ENCODE measurements around the gene CST3. TPM values are rescaled to one million over a fixed set of nuclear protein-coding genes. Genes with fewer than 3 reads are reported as not detected.

CST3 gene
- polyA plus RNA-seq, 1 donor from 2014 or later: 54.6 TPM

DNA sequence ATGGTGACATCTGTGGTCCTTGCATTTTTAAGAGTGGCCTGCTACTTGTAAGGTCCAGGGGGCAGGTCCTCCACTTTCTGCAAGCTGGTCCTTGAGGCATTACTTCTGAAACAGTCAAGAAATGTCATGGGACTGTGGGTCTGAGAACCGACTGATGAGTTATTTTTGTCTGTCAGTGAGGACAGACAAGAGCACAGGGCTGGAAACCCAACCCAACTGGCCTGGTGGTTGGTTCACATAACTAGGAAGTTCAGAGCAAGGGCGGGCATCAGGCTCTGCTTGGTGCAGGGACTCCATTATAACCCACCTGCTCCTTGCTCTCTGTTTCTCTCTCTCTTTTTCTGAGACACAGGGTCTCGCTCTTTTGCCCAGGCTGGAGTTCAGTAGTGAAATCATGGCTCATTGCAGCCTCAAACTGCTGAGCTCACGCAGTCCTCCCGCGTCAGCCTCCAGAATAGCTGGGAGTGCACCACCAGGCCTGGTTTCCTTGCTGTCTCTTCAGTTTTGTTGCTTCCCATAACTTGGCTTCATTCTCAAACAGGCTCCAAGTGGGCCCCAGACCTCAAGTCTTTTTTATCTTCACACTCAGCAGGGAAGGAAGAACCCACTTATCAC lies 9.2 kb downstream of the CST3 start:
- H3K4me2 ChIP-seq (ENCODE audit: low read length): no peak overlapping the region
- no peaks in the 10 kb centered on the region for H3K9me3 ChIP-seq (ENCODE audit: low read length)
- no peaks in the 10 kb centered on the region for H4K20me1 ChIP-seq (ENCODE audit: insufficient read depth)
- no peaks in the 10 kb centered on the region for H3K36me3 ChIP-seq (ENCODE audit: insufficient read depth, low read length)
- H3F3A ChIP-seq (ENCODE audit: insufficient read depth, low read length, poor library complexity, severe bottlenecking): no peaks in the 10 kb centered on the region
- no peak overlapping the region for H3K4me3 ChIP-seq (ENCODE audit: low read length)
- H3K27me3 ChIP-seq (ENCODE audit: insufficient read depth, low read depth, low read length): no peaks in the 10 kb centered on the region
- H3K27ac ChIP-seq (ENCODE audit: low read length): no peak overlapping the region
- no peak for TF ChIP-seq TAF1 (IDR thresholded peaks at IDR 0.05; ENCODE audit: low read depth)
- TF ChIP-seq, protein P1, sequence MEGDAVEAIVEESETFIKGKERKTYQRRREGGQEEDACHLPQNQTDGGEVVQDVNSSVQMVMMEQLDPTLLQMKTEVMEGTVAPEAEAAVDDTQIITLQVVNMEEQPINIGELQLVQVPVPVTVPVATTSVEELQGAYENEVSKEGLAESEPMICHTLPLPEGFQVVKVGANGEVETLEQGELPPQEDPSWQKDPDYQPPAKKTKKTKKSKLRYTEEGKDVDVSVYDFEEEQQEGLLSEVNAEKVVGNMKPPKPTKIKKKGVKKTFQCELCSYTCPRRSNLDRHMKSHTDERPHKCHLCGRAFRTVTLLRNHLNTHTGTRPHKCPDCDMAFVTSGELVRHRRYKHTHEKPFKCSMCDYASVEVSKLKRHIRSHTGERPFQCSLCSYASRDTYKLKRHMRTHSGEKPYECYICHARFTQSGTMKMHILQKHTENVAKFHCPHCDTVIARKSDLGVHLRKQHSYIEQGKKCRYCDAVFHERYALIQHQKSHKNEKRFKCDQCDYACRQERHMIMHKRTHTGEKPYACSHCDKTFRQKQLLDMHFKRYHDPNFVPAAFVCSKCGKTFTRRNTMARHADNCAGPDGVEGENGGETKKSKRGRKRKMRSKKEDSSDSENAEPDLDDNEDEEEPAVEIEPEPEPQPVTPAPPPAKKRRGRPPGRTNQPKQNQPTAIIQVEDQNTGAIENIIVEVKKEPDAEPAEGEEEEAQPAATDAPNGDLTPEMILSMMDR (IDR thresholded peaks at IDR 0.05; ENCODE audit: poor library complexity, severe bottlenecking): no peak
- H3K9ac ChIP-seq (ENCODE audit: low read length): no peak overlapping the region
- no peak overlapping the region for H2AFZ ChIP-seq (ENCODE audit: low read depth, low read length)
- no peaks in the 10 kb centered on the region for H3K79me2 ChIP-seq (replicated peaks; ENCODE audit: insufficient read depth, low read length)
- H3K9me2 ChIP-seq (ENCODE audit: insufficient read depth, low read length): no peaks in the 10 kb centered on the region

DNA sequence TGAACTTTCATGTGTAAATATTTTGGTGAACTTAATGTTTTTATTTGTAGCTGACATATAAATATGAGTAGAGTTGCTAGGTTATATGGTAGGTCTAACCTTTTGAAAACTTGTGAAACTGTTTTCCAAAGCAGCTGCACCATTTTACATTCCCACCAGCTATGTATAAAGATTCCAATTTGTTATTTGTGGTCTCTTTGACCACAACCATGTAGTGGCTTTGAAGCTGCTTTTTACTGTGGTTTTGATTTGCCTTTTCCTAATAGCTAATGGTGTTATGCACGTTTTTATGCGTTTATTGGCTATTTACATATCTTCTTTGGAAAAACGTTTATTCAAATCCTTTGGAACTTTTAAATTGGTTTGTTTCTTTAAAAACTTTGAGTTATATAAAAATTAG lies 10.3 kb downstream of the CST3 start:
- Histone ChIP-seq H3K4me3 (ENCODE audit: low read length) (no peak overlapping the region), H3F3A (ENCODE audit: insufficient read depth, low read length, poor library complexity, severe bottlenecking) (no peaks in the 10 kb centered on the region), H2AFZ (ENCODE audit: low read depth, low read length) (no peak overlapping the region), H3K4me2 (ENCODE audit: low read length) (no peak overlapping the region), H3K79me2 (replicated peaks; ENCODE audit: insufficient read depth, low read length) (no peaks in the 10 kb centered on the region), H3K9me2 (ENCODE audit: insufficient read depth, low read length) (no peaks in the 10 kb centered on the region), H3K27ac (ENCODE audit: low read length) (no peak overlapping the region), H3K9me3 (ENCODE audit: low read length) (no peaks in the 10 kb centered on the region), H3K9ac (ENCODE audit: low read length) (no peak overlapping the region), H3K27me3 (ENCODE audit: insufficient read depth, low read depth, low read length) (no peaks in the 10 kb centered on the region), H4K20me1 (ENCODE audit: insufficient read depth) (no peaks in the 10 kb centered on the region), H3K36me3 (ENCODE audit: insufficient read depth, low read length) (no peaks in the 10 kb centered on the region)
- TF ChIP-seq EZH2 (IDR thresholded peaks at IDR 0.05; ENCODE audit: borderline replicate concordance, insufficient read depth, low read length, poor library complexity, severe bottlenecking): no peak
- TF ChIP-seq RAD21 (conservative IDR thresholded peaks at IDR 0.05): no peak
- TF ChIP-seq, protein P1 (IDR thresholded peaks at IDR 0.05; ENCODE audit: poor library complexity, severe bottlenecking): no peak
- TF ChIP-seq, protein P2, sequence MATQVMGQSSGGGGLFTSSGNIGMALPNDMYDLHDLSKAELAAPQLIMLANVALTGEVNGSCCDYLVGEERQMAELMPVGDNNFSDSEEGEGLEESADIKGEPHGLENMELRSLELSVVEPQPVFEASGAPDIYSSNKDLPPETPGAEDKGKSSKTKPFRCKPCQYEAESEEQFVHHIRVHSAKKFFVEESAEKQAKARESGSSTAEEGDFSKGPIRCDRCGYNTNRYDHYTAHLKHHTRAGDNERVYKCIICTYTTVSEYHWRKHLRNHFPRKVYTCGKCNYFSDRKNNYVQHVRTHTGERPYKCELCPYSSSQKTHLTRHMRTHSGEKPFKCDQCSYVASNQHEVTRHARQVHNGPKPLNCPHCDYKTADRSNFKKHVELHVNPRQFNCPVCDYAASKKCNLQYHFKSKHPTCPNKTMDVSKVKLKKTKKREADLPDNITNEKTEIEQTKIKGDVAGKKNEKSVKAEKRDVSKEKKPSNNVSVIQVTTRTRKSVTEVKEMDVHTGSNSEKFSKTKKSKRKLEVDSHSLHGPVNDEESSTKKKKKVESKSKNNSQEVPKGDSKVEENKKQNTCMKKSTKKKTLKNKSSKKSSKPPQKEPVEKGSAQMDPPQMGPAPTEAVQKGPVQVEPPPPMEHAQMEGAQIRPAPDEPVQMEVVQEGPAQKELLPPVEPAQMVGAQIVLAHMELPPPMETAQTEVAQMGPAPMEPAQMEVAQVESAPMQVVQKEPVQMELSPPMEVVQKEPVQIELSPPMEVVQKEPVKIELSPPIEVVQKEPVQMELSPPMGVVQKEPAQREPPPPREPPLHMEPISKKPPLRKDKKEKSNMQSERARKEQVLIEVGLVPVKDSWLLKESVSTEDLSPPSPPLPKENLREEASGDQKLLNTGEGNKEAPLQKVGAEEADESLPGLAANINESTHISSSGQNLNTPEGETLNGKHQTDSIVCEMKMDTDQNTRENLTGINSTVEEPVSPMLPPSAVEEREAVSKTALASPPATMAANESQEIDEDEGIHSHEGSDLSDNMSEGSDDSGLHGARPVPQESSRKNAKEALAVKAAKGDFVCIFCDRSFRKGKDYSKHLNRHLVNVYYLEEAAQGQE (IDR thresholded peaks at IDR 0.05; ENCODE audit: borderline replicate concordance): no peak
- no peak for TF ChIP-seq TAF1 (IDR thresholded peaks at IDR 0.05; ENCODE audit: low read depth)
- no peak for TF ChIP-seq MXI1 (conservative IDR thresholded peaks at IDR 0.05; ENCODE audit: poor library complexity, severe bottlenecking)
- no peak for TF ChIP-seq POLR2AphosphoS5 (IDR thresholded peaks at IDR 0.05)
- no peak for TF ChIP-seq EP300 (conservative IDR thresholded peaks at IDR 0.05; ENCODE audit: poor library complexity, severe bottlenecking)
- TF ChIP-seq SMC3 (conservative IDR thresholded peaks at IDR 0.05; ENCODE audit: poor library complexity): no peak
